GM12891 (cell line): ENCODE results near the gene TCEA2.

Experiments
- DNase-seq: peaks from one replicate; pipeline ENCODE4 v3.0.0; 2011; ENCODE audit warnings: low spot score; ENCODE audit not compliant: insufficient read length
- FAIRE-seq: peaks from 2 replicates; lab custom pipeline; 2011; peaks lifted over from hg19 to GRCh38; lab: Jason Lieb, UNC
- PAX5 ChIP-seq: IDR thresholded peaks from 2 replicates; pipeline ENCODE4 v1.6.1; 2011; ENCODE audit warnings: low read length, moderate library complexity, mild to moderate bottlenecking; ENCODE audit not compliant: insufficient read depth, severe bottlenecking
- POLR2A ChIP-seq: IDR thresholded peaks from 2 replicates; pipeline ENCODE4 v1.6.1; 2011; ENCODE audit warnings: low read depth, low read length, control low read depth
- POLR2AphosphoS5 ChIP-seq: IDR thresholded peaks from 2 replicates; pipeline ENCODE4 v1.6.1; 2011; ENCODE audit warnings: low read depth, low read length, control low read depth
- POU2F2 ChIP-seq: IDR thresholded peaks from 2 replicates; pipeline ENCODE4 v1.6.1; 2011; ENCODE audit warnings: low read depth, mild to moderate bottlenecking, control low read depth, low read length, moderate library complexity
- SPI1 ChIP-seq: IDR thresholded peaks from 2 replicates; pipeline ENCODE4 v1.6.1; 2011; ENCODE audit warnings: low read depth, low read length, control low read depth
- TAF1 ChIP-seq: IDR thresholded peaks from 2 replicates; pipeline ENCODE4 v1.6.1; 2011; ENCODE audit warnings: low read depth, low read length, control low read depth

The TCEA2 gene

DNA sequence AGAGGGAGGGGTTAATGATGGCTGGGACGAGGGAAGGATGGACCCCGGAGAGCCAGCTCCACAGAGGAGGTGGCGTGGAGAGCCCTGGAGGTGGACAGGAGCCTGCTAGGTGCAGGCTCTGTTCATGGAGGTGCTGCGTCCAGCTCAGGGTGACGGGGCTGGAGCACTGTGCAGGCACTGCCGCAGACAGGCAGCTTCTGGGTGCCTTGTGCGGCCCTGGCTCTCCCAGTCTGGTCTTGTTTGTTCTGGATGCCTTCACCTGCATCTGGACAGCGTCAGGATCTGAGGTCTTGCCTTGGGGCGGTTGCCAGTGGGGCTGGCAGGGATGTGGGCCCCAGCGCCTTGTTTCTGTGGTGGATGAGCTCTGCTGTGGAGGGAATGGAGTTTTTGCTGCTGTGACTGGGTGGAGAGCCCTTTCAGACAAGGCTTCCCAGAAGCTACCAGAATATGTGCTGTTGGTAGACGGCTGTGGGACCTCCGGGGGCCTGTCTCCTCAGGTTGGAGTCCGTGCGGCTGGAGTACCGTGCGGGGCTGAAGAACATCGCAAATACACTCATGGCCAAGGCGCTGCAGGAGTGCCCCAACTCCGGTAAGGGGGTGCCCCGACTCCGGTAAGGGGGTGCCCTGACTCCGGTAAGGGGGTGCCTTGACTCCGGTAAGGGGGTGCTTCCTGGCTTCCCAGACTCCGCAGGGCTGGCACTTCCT, 34.9 kb upstream of the TCEA2 start:
- FAIRE-seq (no peak), DNase-seq (no peak)
- TF ChIP-seq POLR2A, result peak; percentile 30; the same call in 1 of the 2 replicates
- no peak for TF ChIP-seq POLR2AphosphoS5
- TF ChIP-seq SPI1, result no peak
- TF ChIP-seq TAF1, result no peak

GRCh38 chr20:64029293-64030117, 33.5 kb upstream of the TCEA2 start:
- TF ChIP-seq PAX5, result no peak
- no peak for TF ChIP-seq POU2F2
- TF ChIP-seq POLR2A, result no peak
- TF ChIP-seq TAF1, result no peak
- no peak for TF ChIP-seq SPI1
- no peak for TF ChIP-seq POLR2AphosphoS5
- FAIRE-seq (no peak), DNase-seq (no peak)

DNA sequence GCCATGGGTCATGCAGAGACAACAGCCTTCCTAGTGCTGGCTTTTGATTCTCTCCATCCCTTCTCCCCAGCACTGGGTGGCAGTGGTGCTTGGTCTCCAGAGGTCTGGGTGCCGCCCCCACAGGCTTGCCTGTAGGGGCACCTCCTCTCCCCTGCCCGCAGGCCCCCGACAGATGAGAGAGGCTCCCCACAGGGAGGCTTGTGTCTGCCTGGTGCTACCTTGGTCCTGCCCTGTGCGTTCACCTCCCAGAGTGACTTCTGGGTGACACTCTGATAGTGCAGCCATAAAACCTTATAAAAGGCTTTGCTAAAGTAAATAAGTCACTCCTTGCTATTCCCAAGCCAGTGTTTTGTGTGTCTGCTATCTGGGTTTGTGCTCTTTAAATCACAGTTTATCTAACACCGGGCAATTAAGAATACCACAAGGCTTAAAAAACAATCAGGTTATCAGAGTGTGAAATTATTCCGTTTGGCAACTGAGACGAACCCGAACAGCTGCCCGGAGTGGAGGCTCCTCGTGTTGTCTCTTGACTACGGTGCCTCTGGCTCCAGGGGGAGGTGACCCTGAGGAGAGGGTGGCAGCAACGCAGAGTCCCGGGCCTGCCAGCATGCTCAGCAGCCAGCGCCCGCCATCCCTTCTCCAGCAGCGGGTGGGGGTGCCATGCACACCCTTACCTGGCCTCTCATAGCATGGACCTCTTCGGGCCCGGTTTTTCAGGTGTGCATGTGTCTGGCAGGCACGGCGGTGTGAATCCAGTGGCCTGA, 32.4 kb upstream of the TCEA2 start:
- FAIRE-seq (no peak), DNase-seq (no peak)
- no peak for TF ChIP-seq POU2F2
- TF ChIP-seq POLR2AphosphoS5, result no peak
- TF ChIP-seq SPI1, result no peak
- no peak for TF ChIP-seq POLR2A
- no peak for TF ChIP-seq TAF1
- TF ChIP-seq PAX5, result no peak

DNA sequence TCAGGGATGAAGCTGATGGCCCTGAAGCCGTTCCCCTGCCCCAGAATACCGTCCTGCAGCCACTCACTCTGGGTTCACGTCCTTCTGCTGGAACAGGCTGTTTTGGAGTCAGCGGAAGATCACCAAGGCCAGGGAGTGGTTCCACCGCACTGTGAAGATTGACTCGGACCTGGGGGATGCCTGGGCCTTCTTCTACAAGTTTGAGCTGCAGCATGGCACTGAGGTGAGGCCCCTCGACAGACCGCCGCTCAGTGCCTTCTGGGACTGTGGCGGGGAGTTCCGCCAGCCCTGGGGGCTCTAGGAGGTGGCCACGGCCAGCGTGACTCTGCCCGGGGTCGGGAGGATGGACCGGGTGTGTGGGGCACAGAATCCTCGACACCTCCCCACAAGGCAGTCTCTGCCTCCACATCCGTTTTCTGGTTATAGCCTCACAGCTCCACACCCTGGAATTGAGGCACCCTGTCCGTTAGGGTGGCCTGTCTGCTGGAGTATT, 31.1 kb upstream of the TCEA2 start:
- no peak for DNase-seq
- no peak for FAIRE-seq
- TF ChIP-seq TAF1 (no peak), POU2F2 (peak; percentile 47; the same call in 1 of the 2 replicates)

DNA sequence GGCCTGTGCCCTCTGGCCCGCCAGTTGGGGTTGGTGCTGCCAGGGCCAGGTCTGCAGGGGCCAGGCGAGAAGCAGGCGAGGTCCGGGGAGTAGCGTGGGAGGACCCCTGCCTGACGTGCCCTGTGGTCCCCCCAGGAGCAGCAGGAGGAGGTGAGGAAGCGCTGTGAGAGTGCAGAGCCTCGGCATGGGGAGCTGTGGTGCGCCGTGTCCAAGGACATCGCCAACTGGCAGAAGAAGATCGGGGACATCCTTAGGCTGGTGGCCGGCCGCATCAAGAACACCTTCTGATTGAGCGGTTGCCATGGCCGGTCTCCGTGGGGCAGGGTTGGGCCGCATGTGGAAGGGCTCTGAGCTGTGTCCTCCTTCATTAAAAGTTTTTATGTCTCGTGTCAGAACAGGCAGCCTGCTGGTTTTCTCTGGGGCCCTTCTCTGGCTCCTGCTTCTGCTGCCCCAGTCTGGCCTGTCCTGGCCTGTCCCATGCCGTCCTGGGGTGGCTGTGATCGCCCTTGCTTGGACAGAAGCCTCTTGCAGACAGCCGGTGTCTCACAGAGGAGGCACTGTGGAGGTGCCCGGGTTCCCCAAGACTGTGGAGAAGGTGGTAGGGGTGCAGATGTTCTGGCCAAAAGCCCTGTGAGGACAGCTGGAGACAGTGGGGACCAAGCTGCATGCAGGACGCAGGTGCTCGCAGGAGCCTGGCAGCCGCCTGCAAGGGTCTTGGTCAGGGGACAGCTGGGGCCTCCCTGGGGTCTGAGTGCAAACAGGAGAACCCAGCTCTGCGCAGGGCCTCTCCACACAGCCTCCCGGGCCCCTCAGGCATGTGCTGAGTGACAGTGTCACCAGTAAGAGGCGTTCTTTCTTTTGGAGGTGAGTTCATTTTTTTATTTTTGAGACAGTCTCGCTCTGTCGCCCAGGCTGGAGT, 30.0 kb upstream of the TCEA2 start:
- TF ChIP-seq POLR2A, result no peak
- no peak for FAIRE-seq
- DNase-seq, result no peak

- DNase-seq (no peak), FAIRE-seq (no peak)
- TF ChIP-seq SPI1, result no peak
- peak; percentile 33; the same call in 1 of the 2 replicates for TF ChIP-seq POLR2AphosphoS5
Observed at GRCh38 chr20:64033981-64034493, 29.0 kb upstream of the TCEA2 start.

GRCh38 chr20:64035066-64035932, 27.7 kb upstream of the TCEA2 start:
- FAIRE-seq (no peak), DNase-seq (no peak)
- peak; percentile 2 for TF ChIP-seq POLR2AphosphoS5
- no peak for TF ChIP-seq SPI1
- no peak for TF ChIP-seq PAX5
- TF ChIP-seq POU2F2, result peak; percentile 9; the same call in 1 of the 2 replicates
- no peak for TF ChIP-seq TAF1
- peak; percentile 7; the same call in 1 of the 2 replicates for TF ChIP-seq POLR2A

- TF ChIP-seq POLR2AphosphoS5 (peak; percentile 14), PAX5 (no peak)
- DNase-seq, result no peak
- no peak for FAIRE-seq
Observed at GRCh38 chr20:64035933-64036345, 27.1 kb upstream of the TCEA2 start, which contains the start of gene C20orf204. C20orf204 (plus strand) TSS chr20:64036182; CDS start chr20:64036324, 142 bp downstream.
